GM21737 (cell line): ENCODE results near the gene BCO1.

ENCODE experiments used
- ATAC-seq: cut with Tn5 transposase; IDR thresholded peaks from one replicate; pipeline ENCODE4 v1.9.1; 2021; ENCODE audit warnings: mild to moderate bottlenecking, moderate library complexity; ENCODE audit not compliant: unreplicated experiment

BCO1 gene

DNA sequence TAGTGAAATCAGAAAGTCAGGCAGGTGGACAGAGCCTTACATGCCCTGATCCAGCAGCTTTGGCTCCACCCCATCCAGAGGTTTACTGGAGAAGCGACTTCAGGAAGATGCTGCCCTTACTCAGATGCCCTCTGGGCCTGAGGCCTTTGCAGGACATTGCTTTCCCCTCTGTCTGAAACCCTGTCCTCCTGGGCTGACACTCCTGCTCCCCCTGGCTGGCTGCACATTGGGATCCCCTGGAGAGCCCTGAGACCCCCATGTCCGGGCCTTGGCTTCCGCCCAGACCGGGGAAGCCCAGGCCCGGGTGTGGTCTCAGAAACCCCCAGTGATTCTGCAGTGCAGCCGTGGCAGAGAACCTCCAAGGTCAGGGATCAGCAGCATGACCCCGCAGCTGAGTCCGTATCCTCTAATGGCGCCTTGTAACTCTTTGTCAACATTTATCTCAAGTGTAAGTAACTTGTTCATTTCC is 36.6 kb downstream of the BCO1 start:
- no peak for ATAC-seq

DNA sequence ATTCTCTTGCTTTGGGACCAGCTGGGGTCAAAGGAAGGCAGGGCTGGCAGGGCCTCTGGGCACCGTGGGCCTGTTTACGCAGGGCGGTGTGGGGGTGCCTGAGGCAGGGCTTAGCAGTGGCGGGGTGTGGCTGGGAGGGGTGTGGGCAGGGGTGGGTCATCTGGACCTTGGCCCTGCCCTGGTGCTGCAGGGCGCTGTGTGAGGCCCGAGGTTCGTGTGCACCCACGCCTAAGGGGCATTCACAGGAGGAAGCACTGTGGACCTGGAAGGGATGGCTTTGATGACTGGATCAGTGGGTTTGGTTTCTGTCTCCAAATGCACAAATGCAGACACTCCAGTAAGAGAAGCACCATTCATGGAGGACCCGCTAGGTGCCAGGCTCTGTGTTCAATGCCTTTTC is 37.3 kb downstream of the BCO1 start:
- ATAC-seq, result no peak

DNA sequence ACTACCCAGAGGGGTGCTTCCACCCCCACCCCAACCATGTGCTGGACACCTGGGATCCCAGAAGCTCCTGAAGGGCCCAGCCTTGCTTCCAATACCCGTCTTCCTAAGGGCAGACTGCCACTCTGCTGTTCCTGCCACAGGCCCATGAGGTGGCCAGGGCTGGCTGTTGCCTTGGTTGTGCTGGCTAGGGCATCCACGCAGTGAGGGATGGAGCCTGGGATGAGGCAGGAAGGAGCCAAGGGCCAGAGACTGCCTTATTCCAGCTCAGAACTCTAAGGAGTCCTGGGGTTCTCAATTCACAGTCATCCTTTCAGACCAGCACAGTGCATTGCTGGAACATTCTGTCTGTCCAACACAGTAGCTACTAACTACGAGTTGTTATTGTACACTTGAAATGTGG is 37.8 kb downstream of the BCO1 start:
- ATAC-seq, result no peak

DNA sequence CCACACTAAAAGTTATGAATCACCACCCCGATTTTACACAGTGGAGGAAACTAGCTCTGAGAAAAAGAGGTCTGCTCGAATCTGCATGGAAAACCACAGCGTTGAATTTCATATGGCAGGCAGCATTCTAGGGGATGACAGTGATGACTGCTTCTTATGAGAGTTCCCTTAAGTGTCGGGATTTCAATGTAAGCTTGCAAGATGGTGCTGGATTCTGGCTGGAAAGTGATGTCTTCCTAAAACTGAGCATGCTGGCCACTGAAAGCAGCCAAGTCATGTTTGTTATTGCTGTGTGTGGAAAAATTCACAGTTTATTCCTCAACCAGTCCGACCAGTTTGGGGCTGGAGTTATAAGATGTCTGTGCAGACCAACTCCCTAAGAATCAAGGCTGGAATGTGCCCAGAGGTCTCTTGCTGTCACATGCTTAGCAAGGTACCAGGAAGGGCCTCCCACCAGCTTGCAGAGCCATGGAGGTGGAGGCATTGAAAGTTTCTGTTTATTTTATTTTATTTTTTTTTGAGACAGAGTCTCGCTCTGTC is 39.1 kb downstream of the BCO1 start:
- ATAC-seq, result no peak

DNA sequence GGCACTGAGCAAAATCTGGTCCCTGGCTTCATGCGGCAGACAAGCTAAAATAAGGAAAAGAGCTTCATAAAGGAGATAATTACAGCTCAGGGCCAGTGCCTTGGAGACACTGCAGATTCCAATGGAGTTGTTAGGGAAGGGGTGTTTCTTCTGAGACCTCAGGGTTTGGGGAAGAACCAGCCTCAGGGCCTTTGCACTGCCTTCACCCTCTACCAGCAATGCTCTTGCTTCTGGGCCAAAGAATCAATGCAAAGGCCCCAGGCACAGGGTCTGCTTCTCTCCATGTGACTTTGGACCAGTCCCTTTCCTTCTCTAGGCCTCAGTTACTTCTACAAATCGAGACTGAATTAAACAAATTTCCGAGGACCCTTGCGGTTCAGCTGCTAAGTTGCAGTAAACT is 40.0 kb downstream of the BCO1 start:
- ATAC-seq, result no peak

DNA sequence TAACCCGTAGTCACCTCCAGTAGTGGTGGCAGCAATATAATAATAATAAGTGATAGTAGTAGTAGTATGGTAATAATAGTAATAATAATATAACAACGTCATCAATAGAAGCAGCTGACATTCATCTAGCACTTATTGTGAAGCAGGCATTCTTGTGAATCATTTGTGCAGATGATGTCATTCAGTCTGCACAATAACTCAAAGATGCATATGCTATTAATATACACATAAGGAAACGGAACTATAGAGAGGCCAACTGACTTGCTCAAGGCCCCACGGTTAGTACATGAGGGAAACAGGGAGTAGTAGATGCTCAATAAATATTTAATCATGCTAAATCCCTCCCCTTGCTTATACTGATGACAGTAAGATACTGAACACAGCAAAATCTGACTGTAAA is 40.9 kb downstream of the BCO1 start:
- no peak for ATAC-seq

DNA sequence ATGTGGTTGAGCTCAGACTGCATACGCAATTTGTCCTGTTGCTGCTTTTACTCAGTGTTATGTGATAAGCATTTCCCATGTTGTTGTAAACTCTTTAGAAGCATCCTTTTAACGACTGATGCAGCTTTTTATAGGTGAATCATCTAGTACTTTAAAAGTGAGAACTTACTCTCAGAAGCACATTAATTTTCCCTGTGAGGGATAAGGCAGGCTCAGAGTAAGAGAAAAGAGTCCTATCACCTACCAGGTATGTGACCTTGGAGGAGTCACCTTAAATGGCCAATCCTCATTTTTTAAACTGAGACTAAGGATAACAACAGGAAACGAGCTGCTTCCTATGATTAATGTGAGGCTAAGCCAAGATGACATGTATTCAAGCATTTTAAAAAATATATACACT is 41.9 kb downstream of the BCO1 start:
- no peak for ATAC-seq

DNA sequence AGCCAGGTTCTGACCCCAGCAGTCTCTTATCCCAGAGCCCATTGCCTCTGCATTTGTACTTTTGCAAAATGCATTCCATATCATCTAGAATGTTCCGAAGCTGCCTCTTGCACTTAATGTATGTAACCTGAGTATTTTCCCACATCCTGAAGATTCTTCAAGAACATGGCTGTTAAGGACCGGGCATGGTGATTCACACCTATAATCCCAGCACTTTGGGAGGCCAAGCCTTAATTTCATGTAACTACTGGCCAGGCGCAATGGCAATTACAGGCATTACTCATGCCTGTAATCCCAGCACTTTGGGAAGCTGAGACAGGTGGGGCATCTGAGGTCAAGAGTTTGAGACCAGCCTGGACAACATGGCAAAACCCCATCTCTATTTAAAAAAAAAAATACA is 44.6 kb downstream of the BCO1 start:
- no peak for ATAC-seq

DNA sequence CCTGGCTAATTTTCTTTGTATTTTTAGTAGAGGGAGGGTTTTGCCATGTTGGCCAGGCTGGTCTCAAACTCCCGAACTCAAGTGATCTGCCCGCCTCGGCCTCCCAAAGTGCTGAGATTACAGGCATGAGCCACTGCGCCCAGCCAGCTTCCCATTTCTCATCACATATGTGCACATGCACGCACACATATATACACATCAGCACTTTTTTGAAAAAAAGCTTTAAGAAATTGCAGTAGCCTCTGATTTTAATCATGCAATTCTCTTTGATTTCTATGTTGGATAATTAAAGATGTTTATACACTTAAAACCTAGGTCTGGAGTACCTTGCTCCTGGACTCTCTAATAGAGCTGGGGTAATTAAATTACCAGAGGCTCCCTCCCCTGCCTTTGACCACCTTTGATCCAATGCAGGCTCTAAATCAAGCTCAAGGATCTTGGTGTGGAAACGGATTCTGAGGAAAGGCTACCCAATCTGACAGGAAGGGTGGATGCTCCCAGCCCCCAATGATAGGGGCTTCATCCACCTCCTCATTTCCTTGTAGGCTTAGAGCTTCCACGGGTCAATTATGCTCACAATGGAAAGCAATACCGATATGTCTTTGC is 46.6 kb downstream of the BCO1 start:
- no peak for ATAC-seq

DNA sequence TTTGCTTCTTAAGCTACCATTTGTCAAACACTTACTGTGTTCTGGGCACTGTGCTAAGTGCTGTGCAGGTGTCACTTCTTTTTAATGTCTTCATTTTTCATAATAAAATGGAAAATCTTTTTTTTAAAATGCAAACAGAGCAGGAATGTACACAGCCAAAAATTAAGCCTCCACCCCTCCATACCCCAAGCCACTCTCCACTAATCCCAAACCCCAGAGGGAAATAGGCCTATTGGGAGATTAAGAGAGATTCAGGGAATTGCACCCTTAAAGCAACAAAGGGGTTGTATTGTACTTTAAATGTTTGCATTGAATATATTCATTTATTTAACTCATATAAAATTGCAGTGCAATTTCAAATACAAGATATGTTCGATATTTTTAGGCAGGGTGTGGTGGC is 47.7 kb downstream of the BCO1 start:
- ATAC-seq, result no peak

DNA sequence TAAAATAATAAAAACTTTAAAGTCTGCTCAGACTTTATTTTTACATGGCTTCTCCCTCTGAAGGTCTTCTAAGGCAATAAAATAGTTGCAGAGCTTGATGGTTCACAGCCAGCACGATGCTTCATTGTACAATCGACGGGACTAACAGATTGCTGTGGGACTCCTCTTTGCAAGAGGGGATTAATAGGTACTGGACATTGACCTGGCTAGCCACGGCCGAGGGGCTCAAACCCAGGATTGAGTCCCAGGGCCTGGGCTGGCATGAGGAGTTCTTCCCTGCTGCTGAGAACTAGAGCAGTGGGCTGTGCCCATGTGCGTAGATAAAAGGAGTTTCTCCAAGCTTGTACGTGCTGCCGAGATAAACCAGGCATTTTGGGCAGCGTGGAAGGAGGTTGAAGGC is 52.6 kb downstream of the BCO1 start:
- no peak for ATAC-seq

DNA sequence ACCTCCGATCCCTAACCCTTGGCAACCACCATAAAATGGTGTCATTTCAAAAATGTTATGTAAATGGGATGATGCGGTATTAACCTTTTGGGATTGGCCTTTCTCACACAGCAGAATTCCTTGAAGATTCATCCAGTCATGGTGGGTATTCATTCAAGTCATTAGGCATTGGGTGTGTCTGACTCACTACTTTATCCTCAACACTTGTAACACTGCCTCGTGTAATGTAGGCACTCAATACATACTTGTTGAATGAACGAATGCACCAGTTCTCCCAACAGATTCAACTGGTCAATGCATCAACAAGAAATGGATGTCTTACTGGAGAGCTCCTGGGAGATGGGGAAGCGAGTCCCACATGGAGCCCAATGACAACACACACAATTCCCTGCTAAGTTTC is 54.4 kb downstream of the BCO1 start:
- no peak for ATAC-seq

DNA sequence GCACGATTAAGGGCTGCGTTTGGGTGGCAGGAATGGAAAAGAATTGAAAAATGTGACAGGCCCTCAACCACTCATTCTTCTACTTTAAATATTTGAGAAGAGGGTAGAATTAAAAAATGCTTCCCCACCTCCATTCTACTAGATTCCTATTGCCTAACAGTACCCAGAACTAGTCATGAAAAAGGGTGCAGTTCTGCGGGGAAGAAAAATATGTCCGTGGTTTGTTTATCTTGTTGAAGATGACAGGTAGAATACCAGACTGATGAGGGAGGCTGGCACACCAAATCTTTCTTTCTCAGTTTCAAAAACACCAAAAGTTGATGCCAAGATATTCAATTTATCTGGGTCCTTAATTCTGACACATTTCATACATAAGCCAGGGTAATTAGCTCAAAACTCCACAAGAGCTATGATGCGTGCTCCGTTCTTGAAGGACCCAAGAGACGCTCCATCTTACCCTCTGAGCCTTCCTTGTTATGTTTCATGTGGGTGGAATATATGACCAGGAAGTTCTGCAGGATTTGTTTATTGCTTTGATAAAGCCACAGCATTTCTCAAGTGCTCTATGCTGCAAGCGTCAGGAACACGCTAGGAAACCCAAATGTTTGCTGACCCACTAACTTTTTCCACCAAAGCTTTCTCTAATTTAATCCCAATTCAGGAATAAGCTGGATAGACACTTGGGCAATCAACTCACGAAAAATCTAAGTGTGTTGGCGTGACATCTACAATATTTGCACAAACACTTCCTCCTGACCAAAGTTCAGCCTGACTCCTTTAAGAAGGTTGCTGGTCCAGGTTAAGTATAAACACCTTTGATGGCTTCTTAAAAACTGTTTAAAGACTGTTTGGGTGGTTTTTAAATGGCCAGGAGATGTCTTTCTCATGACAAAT is 55.7 kb downstream of the BCO1 start:
- ATAC-seq, result no peak

DNA sequence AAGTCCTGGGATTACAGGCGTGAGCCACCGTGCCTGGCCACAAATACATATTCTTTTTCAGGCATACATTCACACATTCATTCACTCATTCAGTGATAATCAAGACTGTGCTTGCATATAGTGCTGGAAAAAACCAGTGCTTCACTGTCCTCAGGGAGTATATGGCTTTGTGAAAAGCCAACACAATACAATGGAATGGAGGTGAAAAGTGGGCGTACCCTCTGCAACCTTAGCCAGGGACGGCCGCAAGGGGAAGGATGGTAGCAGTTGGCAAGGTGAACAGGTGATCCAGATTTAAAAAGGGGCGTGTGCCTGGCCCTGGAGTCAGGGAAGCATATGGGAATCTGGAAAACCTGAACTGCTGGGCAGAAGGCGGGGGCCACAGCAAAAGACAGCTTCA is 58.1 kb downstream of the BCO1 start:
- no peak for ATAC-seq

DNA sequence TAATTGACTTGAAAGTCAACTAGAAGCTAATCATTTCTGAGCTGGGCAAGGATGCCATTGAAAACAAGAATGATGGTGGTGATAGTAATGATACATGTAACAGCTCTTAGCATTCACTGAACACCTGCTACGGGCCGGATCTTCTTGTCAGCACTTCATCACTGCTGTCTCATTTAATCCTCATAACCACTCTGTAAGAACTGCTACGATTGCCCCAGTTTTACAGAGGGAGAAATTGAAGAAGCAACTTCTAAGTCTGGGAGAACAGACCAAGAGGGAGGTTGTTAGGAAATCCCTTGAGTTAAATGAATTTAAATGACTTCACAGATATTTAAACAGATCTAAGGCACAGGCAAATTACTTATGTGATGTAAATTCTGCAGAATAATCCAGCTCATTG is 69.3 kb downstream of the BCO1 start:
- no peak for ATAC-seq

DNA sequence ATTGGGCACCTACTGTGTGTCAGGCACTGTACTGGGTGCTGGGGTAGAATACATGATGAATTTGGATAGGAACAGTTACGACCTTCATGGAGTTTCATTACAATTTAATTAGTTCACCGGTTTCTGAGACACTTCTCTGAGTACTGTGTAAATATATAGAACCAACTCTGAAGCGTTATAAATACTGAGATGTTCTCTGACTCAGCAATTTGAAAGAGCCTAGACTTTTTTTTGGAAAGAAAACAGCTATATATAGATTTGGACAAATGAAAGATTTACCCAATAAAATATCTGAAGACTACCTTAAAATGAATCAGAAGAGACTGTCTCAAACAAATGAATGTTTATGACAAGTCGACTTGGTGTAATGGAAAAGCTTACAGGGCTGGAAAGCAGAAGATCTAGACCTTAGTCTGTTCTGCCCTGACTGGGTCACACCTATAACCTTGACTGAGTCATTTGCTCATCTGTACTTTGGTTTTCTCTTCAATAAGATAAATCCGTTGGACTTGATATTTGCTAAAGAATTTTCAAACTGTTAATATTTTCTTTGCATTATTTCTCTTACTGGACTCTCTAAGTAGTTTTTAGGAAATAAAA is 71.7 kb downstream of the BCO1 start:
- no peak for ATAC-seq

DNA sequence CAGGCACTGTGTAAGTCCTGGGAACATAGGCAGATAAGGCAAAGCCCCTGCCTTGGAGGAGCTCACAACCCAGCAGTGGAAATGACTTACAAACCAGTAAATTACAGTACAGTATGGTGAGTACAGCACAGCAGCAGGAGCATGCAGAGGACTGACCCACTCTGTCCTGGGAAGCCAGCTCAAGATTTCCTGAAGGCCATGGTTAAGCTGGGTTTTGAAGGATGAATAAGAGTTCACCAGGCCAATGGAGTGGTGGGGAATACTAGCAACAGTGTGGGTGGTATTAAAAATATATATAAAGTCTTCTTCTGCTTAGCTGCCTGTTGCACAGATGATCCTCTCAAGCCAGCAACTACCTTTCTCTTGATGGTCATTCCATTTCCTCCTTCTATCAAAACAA is 73.3 kb downstream of the BCO1 start:
- no peak for ATAC-seq

DNA sequence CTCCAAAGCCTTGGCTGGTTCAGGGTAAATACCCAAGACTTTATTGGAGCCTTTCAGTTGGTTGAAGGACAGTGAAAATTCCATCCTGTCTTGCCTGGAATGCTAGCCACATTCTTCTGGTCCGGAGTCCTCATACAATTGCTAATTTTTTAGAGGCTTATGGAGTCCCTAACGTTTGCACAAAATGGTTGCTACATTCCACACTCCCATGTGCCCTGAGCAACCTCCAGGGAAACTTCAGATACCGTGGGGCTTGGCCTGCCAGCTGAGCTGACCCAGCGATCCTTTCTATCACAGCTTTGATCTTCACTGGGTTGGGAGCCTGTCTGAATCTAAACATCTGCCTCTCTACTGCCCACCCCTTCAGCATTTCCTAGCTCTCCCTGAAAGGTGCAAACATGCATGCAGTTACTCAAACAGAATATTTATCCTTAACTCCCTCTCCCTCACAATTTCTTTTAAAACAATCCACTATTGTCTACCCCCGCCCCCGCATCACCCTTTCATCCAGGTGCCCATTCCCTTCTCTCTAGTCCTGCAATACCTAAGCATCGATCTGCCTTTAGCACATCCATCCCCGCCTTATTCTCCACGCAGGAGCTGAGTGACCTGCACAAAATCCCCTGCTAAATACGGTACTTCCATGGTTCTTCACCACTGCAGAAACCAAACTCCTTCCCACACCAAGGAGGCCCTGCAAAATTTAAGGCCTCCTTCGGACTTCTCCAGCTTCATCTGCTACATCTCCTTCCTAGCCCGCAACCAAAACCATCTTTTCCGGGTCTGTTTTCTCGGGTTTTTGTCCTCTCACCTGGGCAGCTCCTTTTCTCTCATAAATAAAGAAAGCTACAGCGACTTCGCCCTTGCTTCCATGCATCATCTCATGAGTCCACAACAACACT is 75.5 kb downstream of the BCO1 start:
- ATAC-seq, result no peak

DNA sequence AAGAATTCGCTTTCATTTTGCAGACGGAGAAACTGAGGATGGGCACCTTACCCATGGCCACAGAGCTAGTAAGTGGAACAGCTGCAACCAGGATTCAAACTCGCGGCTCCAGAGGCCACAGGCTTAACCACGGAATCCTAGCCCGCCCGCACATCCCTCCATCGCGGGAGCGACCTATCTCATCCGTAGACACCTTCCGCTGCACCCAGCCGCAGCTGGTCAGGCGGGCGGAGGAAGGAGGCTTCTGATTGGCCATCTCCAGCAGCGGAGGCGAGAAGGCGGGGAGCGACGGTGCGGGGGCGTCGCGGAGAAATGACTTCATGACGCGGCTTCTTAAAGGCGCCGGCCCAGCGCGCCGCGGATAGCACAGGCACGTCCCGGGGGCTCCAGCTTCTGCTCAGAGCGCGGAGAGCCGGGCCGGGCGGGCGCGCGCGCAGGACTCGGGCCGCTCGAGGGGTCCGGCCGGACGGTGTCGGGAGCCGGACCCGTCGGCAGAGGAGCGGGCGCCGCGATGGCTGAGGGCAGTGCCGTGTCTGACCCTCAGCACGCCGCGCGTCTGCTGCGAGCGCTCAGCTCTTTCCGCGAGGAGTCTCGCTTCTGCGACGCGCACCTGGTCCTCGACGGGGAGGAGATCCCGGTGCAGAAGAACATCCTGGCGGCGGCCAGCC is 76.2 kb downstream of the BCO1 start, which contains the start of gene GAN:
GAN (plus strand) TSS at position 360 of the 668 bp plus-strand sequence; CDS start at position 512, 152 bp downstream.
- ATAC-seq, result peak; percentile 94
